Pancreas (tissue), 10 donors: ENCODE measurements around the gene SH2B3. TPM values are rescaled to one million over a fixed set of nuclear protein-coding genes. Genes with fewer than 3 reads are reported as not detected.

Source experiments
- ATAC-seq, 4 donors: fragments of 200-7000 bp; cut with Tn5 transposase; one replicate each; pipeline versions ENCODE4 v1.8.0 to v1.9.1; 2020; ENCODE audit warnings: mild to moderate bottlenecking in 4 of 4, moderate library complexity in 4 of 4
- DNase-seq, 6 donors: peaks; one replicate each; pipeline ENCODE4 v3.0.0-alpha.2; 2020
- FAIRE-seq: peaks from 2 replicates; lab custom pipeline; 2012; peaks lifted over from hg19 to GRCh38; lab: Jason Lieb, UNC
- H3K27ac ChIP-seq, 4 donors: fragments of 200-600 bp; sonication (generic); 1 replicate in 3 of 4; 2 replicates in 1 of 4; pipeline versions ENCODE4 v1.5.0 to v1.8.0; 2020
- H3K27me3 ChIP-seq, 4 donors: fragments of 200-600 bp; one replicate each; pipeline ENCODE4 v1.8.0; 2021
- H3K36me3 ChIP-seq, 3 donors: fragments of 200-600 bp; sonication (generic) in 1 of 3; one replicate each; pipeline versions ENCODE4 v1.5.0 to v1.8.0; 2020 to 2021
- H3K4me1 ChIP-seq, 3 donors: fragments of 200-600 bp; one replicate each; pipeline ENCODE4 v1.8.0; 2021
- H3K4me3 ChIP-seq, 4 donors: fragments of 200-600 bp; sonication (generic) in 2 of 4; one replicate each; pipeline versions ENCODE4 v1.5.0 to v1.8.0; 2020 to 2021
- H3K9me3 ChIP-seq, 4 donors: fragments of 200-600 bp; one replicate each; pipeline ENCODE4 v1.8.0; 2021
- CTCF ChIP-seq, 4 donors: fragments of 200-600 bp; sonication (generic) in 3 of 4; IDR thresholded peaks; one replicate each; pipeline versions ENCODE4 v1.5.0 to v1.8.0; 2021; ENCODE audit warnings: antibody characterized with exemption in 4 of 4
- WGBS, 2 donors: extraction: QIAGEN DNeasy Blood & Tissue Kit; methylation state at CpG; one replicate each; pipeline ENCODE4 v1.1.7; 2013; 5-methylcytosine and 5-hydroxymethylcytosine counted together
- intact Hi-C, 3 donors: fragments of 100-400 bp; cut with DNase I; formaldehyde crosslinking; loops; one replicate each; pipeline versions ENCODE4 v1.11.1 to v1.14.2; 2022
- polyA plus RNA-seq, 2 donors: library from polyadenylated mRNA; stranded (reverse); fragments of 200-250 nt; gene quantifications; one replicate each; pipeline ENCODE4 v1.2.3, GENCODE V29; 2013
- total RNA-seq, 6 donors: library from RNA; stranded (reverse); fragmentation: NEBNext Ultra II Directional in 4 of 6; extraction: Animal tissue kit (Norgen Biotek cat#: 25700) in 4 of 6; gene quantifications; one replicate each; pipeline versions ENCODE4 v1.2.1 to v1.2.4, GENCODE V29; 2021 to 2023
- donor health status: healthy with polysubstance abuse.
- donor health status: DM: no; HTN: no; CAD: no; lungs with moderate emphysema.
- donor health status: DM: no; HTN: no; CAD: no.
- donor health status: control.
- donor health status: control.
- donor health status: Bipolar disorder and iron deficiency.
- donor health status: DM: yes; HTN: yes; CAD: no.
- donor health status: DM: no; HTN: no; CAD: no.
- donor health status: DM: no; HTN: no; CAD: no.
- donor health status: DM: yes; HTN: yes; CAD: no.

Gene SH2B3
- total RNA-seq (10 to 100 TPM in 3 of 6 donors, 1 to 10 TPM in 3; 5.4 to 15.0 (median 9.3) TPM), polyA plus RNA-seq (1 to 10 TPM; 2.8 to 4.1 TPM)

GRCh38 chr12:111405859-111406473, at the start of gene SH2B3:
Gene SH2B3 (plus strand): TSS chr12:111405923. CDS start chr12:111418146, 12,223 bp downstream.
- H3K27ac ChIP-seq = peak within 1 kb of the TSS; percentile 39 to 89 (median 74)
- no peak for FAIRE-seq
- H3K36me3 ChIP-seq = no peaks in the 10 kb centered on the region
- H3K4me3 ChIP-seq = peak within 1 kb of the TSS; percentile 81 to 92 (median 90)
- peak in 2 of 6 donors; percentile 32 to 45 for DNase-seq
- intact Hi-C loops = no loop called here
- TF ChIP-seq CTCF (IDR thresholded peaks at IDR 0.05) = no peak
- H3K4me1 ChIP-seq = peaks cover 3 to 53% (median 11%) of the 10 kb centered on the region in 3 donors
- no peaks in the 10 kb centered on the region for H3K9me3 ChIP-seq
- ATAC-seq = peak in 1 of 4 donors; percentile 10
- H3K27me3 ChIP-seq = no peaks in the 10 kb centered on the region
- WGBS, 2 donors = 0 to 1% methylated on average over 28 to 80 of the region's 80 CpGs

DNA sequence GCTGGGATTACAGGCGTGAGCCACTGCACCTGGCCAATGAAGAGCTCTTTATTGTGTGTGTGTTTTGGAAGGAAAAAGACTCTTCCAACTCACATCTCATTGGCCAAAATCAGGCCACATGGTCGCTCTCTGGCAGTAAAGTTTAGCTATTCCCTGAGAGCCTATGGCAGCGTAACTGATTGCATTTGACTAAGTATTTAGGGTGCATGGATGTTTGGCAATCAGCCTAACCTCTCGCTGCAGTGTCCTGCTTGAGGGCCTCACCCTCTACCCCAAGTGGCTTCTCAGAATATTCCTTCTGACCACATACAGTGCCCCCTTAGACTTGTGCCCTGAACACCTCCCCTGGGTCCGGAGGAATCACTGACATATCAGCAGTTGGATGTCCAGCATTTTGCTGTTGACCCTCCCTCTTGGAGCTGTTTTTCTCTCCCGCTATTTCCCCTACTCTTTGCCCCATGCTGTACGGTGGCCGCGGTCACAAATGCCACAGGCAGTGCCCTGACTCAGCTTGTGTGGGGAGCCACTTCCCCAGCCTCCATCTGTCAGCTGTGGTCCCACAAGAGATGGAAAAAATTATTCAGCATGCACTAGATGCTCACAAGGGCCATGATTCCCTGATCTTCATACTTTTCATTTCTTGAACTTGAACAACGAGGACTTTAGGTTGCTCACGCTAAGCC, 46.4 kb upstream of the SH2B3 start:
- peaks cover 0 to 6% (median 0%) of the 10 kb centered on the region in 3 donors for H3K36me3 ChIP-seq
- H3K27ac ChIP-seq = no peak overlapping the region
- no peak for TF ChIP-seq CTCF (IDR thresholded peaks at IDR 0.05)
- WGBS, 2 donors = 46 to 52% methylated on average over 11 of the region's 11 CpGs
- H3K27me3 ChIP-seq = no peaks in the 10 kb centered on the region
- DNase-seq (no peak), FAIRE-seq (no peak), ATAC-seq (no peak)
- intact Hi-C loops = no loop called here
- peaks cover 0 to 15% (median 6%) of the 10 kb centered on the region in 3 donors for H3K4me1 ChIP-seq
- H3K4me3 ChIP-seq = no peak overlapping the region
- no peaks in the 10 kb centered on the region for H3K9me3 ChIP-seq

GRCh38 chr12:111359914-111360276, 45.8 kb upstream of the SH2B3 start:
- Histone ChIP-seq H3K4me1 (peaks cover 1 to 18% (median 6%) of the 10 kb centered on the region in 3 donors), H3K9me3 (no peaks in the 10 kb centered on the region), H3K27me3 (no peaks in the 10 kb centered on the region), H3K27ac (no peak overlapping the region), H3K36me3 (peaks cover 0 to 6% (median 0%) of the 10 kb centered on the region in 3 donors), H3K4me3 (no peak overlapping the region)
- WGBS, 2 donors = 32 to 46% methylated on average over 5 of the region's 5 CpGs
- intact Hi-C loops = no loop called here
- no peak for TF ChIP-seq CTCF (IDR thresholded peaks at IDR 0.05)
- no peak for FAIRE-seq
- no peak for ATAC-seq
- no peak for DNase-seq

- no peak for DNase-seq
- no peak for FAIRE-seq
- 58 to 69% methylated on average over 9 of the region's 9 CpGs for WGBS, 2 donors
- no peak for TF ChIP-seq CTCF (IDR thresholded peaks at IDR 0.05)
- H3K36me3 ChIP-seq = peaks cover 0 to 6% (median 0%) of the 10 kb centered on the region in 3 donors
- intact Hi-C loops = no loop called here
- H3K4me1 ChIP-seq = peaks cover 4 to 18% (median 6%) of the 10 kb centered on the region in 3 donors
- ATAC-seq = no peak
- no peaks in the 10 kb centered on the region for H3K27me3 ChIP-seq
- H3K9me3 ChIP-seq = no peaks in the 10 kb centered on the region
- H3K4me3 ChIP-seq = no peak overlapping the region
- H3K27ac ChIP-seq = no peak overlapping the region
Measured at GRCh38 chr12:111360325-111360930, 45.3 kb upstream of the SH2B3 start.
